Breast epithelium (tissue), 3 donors: ENCODE measurements around the gene GOLGA6L2.

Source experiments
- CTCF ChIP-seq, 3 donors: fragments of 450-650 bp; IDR thresholded peaks; one replicate each; pipeline ENCODE4 v1.5.1; 2016 to 2017; ENCODE audit warnings: antibody characterized with exemption in 3 of 3, mild to moderate bottlenecking in 3 of 3, moderate library complexity in 3 of 3
- POLR2AphosphoS5 ChIP-seq, 3 donors: sonication (generic); formaldehyde crosslinking; IDR thresholded peaks; one replicate each; pipeline ENCODE4 v1.6.1; 2017; ENCODE audit warnings: antibody characterized with exemption in 3 of 3

GRCh38 chr15:23420806-23421575 is 26.1 kb downstream of the GOLGA6L2 start:
- TF ChIP-seq POLR2AphosphoS5 (IDR thresholded peaks at IDR 0.05), result no peak
- no peak for TF ChIP-seq CTCF (IDR thresholded peaks at IDR 0.05)
